PC-9 (cell line): ENCODE data around the gene SIGLEC9.

ENCODE experiments used
- CTCF ChIP-seq: fragments of 200-600 bp; sonication (generic); conservative IDR thresholded peaks from 2 replicates; pipeline ENCODE4 v1.6.1; 2017; ENCODE audit warnings: mixed run types, antibody characterized with exemption, mild to moderate bottlenecking, moderate library complexity
- EZH2 ChIP-seq: fragments of 200-600 bp; sonication (generic); IDR thresholded peaks from 2 replicates; pipeline ENCODE4 v1.8.0; 2017; ENCODE audit warnings: antibody characterized with exemption, low read depth

- no peak for TF ChIP-seq EZH2
- no peak for TF ChIP-seq CTCF
These were observed 23.4 kb upstream of the SIGLEC9 start for GRCh38 chr19:51101171-51101865.
